CD4-positive, alpha-beta memory T cell (primary cell): ENCODE results near the gene KCNJ4. TPM values are rescaled to one million over a fixed set of nuclear protein-coding genes. Genes with fewer than 3 reads are reported as not detected.

Source experiments
- CTCF ChIA-PET: fragments of 350-600 bp; sonication (Branson Sonifier 250); formaldehyde crosslinking; loops from one replicate; lab custom pipeline; 2021; ENCODE audit warnings: inconsistent platforms; ENCODE audit not compliant: partially characterized antibody; lab: Charles Lee
- POLR2A ChIA-PET: fragments of 350-600 bp; sonication (Branson Sonifier 250); formaldehyde crosslinking; loops from one replicate; lab custom pipeline; 2021; ENCODE audit not compliant: partially characterized antibody; lab: Charles Lee
- DNase-seq, 5 donors: peaks; one replicate each; pipeline versions ENCODE4 v3.0.0 to v3.0.0-alpha.2; 2020 to 2022; ENCODE audit warnings: mixed read lengths in 1 of 5
- H3K27ac ChIP-seq: one replicate; pipeline ENCODE4 v1.7.0; 2013; ENCODE audit warnings: low read depth, low read length
- H3K27me3 ChIP-seq: 2 replicates; pipeline ENCODE4 v1.7.0; 2013; ENCODE audit warnings: mild to moderate bottlenecking, low read length, moderate library complexity; ENCODE audit not compliant: insufficient read depth
- H3K36me3 ChIP-seq: 2 replicates; pipeline ENCODE4 v1.7.0; 2013; ENCODE audit warnings: mild to moderate bottlenecking, low read length, moderate library complexity; ENCODE audit not compliant: insufficient read depth
- H3K4me1 ChIP-seq: 2 replicates; pipeline ENCODE4 v1.7.0; 2013; ENCODE audit warnings: mild to moderate bottlenecking, low read length, moderate library complexity; ENCODE audit not compliant: insufficient read depth
- H3K4me3 ChIP-seq, 2 donors: one replicate each; pipeline ENCODE4 v1.7.0; 2013; ENCODE audit warnings: low read length in 2 of 2, mild to moderate bottlenecking in 1 of 2
- H3K9me3 ChIP-seq, 2 donors: one replicate each; pipeline ENCODE4 v1.7.0; 2013; ENCODE audit warnings: low read length in 2 of 2, control low read depth in 1 of 2; ENCODE audit not compliant: control insufficient read depth in 1 of 2
- H3K27ac Mint-ChIP-seq, 7 donors: one replicate each; pipeline ENCODE4 v1.8.0; 2020 to 2021; ENCODE audit warnings: mixed read lengths in 7 of 7, mild to moderate bottlenecking in 6 of 7, inconsistent platforms in 3 of 7, moderate library complexity in 3 of 7
- H3K27me3 Mint-ChIP-seq, 2 donors: one replicate each; pipeline ENCODE4 v1.8.0; 2020 to 2021; ENCODE audit warnings: mixed read lengths in 2 of 2
- H3K36me3 Mint-ChIP-seq, 2 donors: one replicate each; pipeline ENCODE4 v1.8.0; 2020 to 2021; ENCODE audit warnings: mixed read lengths in 2 of 2, inconsistent platforms in 1 of 2, mild to moderate bottlenecking in 1 of 2
- H3K4me1 Mint-ChIP-seq, 4 donors: one replicate each; pipeline ENCODE4 v1.8.0; 2020 to 2021; ENCODE audit warnings: mixed read lengths in 4 of 4, mild to moderate bottlenecking in 1 of 4
- H3K4me3 Mint-ChIP-seq, 8 donors: one replicate each; pipeline ENCODE4 v1.8.0; 2020 to 2021; ENCODE audit warnings: mixed read lengths in 8 of 8, mild to moderate bottlenecking in 7 of 8, moderate library complexity in 6 of 8, inconsistent platforms in 3 of 8
- H3K9me3 Mint-ChIP-seq, 8 donors: one replicate each; pipeline ENCODE4 v1.8.0; 2020 to 2021; ENCODE audit warnings: mixed read lengths in 8 of 8, mild to moderate bottlenecking in 5 of 8, inconsistent platforms in 3 of 8, moderate library complexity in 1 of 8
- intact Hi-C: fragments of 100-400 bp; cut with micrococcal nuclease; formaldehyde crosslinking; loops from one replicate; pipeline ENCODE4 v1.15.1; 2023
- polyA plus RNA-seq, 2 donors: library from polyadenylated mRNA; unstranded; fragments of 300-500 nt; fragmentation: Illumina TruSeq; gene quantifications; one replicate each; pipeline ENCODE4 v1.2.3, GENCODE V29; 2021
- total RNA-seq, 2 experiments: library from RNA; stranded (reverse); gene quantifications; one replicate each; pipeline ENCODE4 v1.2.3, GENCODE V29; 2021

KCNJ4 gene
- total and polyA plus RNA-seq, 4 experiments from 2014 or later, result not detected

DNA sequence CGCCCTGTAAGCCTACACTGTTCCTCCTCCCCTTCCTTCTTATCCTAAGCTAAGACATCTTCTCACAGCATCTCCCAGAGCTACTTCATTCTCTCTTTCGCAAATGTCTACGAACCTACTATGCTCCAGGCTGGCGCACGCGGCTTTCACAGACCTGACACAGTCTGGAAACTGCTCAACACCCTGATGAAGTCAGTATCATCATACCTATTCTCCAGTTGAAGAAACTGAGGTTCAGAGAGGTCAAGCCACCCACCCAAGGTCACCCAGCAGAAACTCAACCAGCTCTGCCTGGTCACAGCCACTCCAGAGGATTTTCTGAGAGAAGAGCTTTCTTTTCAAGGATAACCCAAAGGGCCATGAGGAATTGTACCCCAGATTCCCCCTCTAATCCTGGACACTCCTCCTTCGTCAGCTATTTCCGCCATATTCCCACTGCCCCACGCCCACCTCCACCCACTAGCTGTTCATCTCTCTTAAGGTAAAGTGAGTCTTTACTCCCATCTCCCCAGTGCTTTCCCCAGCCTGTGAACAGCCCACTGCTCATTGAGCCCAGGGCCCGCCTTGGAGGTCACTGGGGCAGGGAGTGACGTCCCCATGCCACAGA lies 1.8 kb downstream of the KCNJ4 start:
- H3K36me3 ChIP-seq, result no peaks in the 10 kb centered on the region
- intact Hi-C loops, result no loop called here
- ChIA-PET CTCF (interaction anchor here (0.5 kb wide), 1 partner anchor 218 kb away, joined by 3 read pairs; no protein-coding TSS in a partner anchor), POLR2A (no interaction called here)
- H3K4me3 Mint-ChIP-seq, result peak overlapping the region in 3 of 8 donors; percentile 38 to 59 (median 58)
- H3K4me1 ChIP-seq, result peaks cover 8% of the 10 kb centered on the region
- H3K27ac Mint-ChIP-seq, result no peak overlapping the region
- H3K27me3 ChIP-seq, result peaks cover 34% of the 10 kb centered on the region
- no peaks in the 10 kb centered on the region for H3K9me3 ChIP-seq
- H3K9me3 Mint-ChIP-seq, result no peaks in the 10 kb centered on the region
- H3K4me3 ChIP-seq, result no peak overlapping the region
- H3K36me3 Mint-ChIP-seq, result no peaks in the 10 kb centered on the region
- H3K4me1 Mint-ChIP-seq, result peaks cover 7 to 24% (median 13%) of the 10 kb centered on the region in 4 donors
- DNase-seq, result no peak
- peaks cover 33 to 66% of the 10 kb centered on the region in 2 donors for H3K27me3 Mint-ChIP-seq
- no peak overlapping the region for H3K27ac ChIP-seq

GRCh38 chr22:38452373-38453065 lies 2.5 kb downstream of the KCNJ4 start:
- Mint-ChIP-seq H3K4me1 (peaks cover 7 to 22% (median 13%) of the 10 kb centered on the region in 4 donors), H3K27ac (no peak overlapping the region), H3K4me3 (peak overlapping the region in 2 of 8 donors; percentile 44 to 58), H3K27me3 (peaks cover 30 to 61% of the 10 kb centered on the region in 2 donors), H3K9me3 (no peaks in the 10 kb centered on the region), H3K36me3 (no peaks in the 10 kb centered on the region)
- Histone ChIP-seq H3K36me3 (no peaks in the 10 kb centered on the region), H3K4me3 (no peak overlapping the region), H3K27ac (no peak overlapping the region), H3K4me1 (peaks cover 8% of the 10 kb centered on the region), H3K27me3 (peaks cover 30% of the 10 kb centered on the region), H3K9me3 (no peaks in the 10 kb centered on the region)
- intact Hi-C loops, result no loop called here
- ChIA-PET POLR2A (no interaction called here), CTCF (interaction anchor here (0.5 kb wide), 1 partner anchor 219 kb away, joined by 3 read pairs; no protein-coding TSS in a partner anchor)
- DNase-seq, result no peak

DNA sequence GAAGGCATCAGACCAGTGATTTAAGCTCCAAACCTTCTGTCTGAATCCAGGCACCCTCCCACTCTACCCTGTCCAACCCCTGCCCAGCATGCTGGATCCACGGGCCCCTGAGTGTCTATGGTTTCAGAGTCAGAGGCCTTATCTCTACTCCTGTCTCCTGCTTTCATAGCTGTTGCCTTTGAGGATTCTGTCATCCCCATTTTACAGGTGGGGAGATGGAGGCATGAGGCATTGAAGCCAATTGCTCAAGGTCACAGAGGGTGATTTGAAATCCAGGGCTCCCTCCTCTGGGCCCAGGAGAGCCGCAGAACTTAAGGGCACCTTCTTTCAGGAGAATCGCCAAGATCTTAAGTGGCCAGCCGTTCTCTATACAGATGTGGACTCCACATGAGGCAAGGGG lies 3.1 kb downstream of the KCNJ4 start:
- no peaks in the 10 kb centered on the region for H3K36me3 ChIP-seq
- Mint-ChIP-seq H3K4me3 (no peak overlapping the region), H3K36me3 (no peaks in the 10 kb centered on the region), H3K27ac (no peak overlapping the region), H3K27me3 (peaks cover 26 to 54% of the 10 kb centered on the region in 2 donors), H3K9me3 (no peaks in the 10 kb centered on the region), H3K4me1 (peaks cover 7 to 15% (median 11%) of the 10 kb centered on the region in 4 donors)
- no peak for DNase-seq
- POLR2A ChIA-PET, result no interaction called here
- H3K4me1 ChIP-seq, result peaks cover 8% of the 10 kb centered on the region
- no peak overlapping the region for H3K4me3 ChIP-seq
- intact Hi-C loops, result no loop called here
- H3K9me3 ChIP-seq, result no peaks in the 10 kb centered on the region
- H3K27ac ChIP-seq, result no peak overlapping the region
- H3K27me3 ChIP-seq, result peaks cover 24% of the 10 kb centered on the region
- CTCF ChIA-PET, result no interaction called here

GRCh38 chr22:38451404-38451803 lies 3.6 kb downstream of the KCNJ4 start:
- CTCF ChIA-PET, result no interaction called here

DNA sequence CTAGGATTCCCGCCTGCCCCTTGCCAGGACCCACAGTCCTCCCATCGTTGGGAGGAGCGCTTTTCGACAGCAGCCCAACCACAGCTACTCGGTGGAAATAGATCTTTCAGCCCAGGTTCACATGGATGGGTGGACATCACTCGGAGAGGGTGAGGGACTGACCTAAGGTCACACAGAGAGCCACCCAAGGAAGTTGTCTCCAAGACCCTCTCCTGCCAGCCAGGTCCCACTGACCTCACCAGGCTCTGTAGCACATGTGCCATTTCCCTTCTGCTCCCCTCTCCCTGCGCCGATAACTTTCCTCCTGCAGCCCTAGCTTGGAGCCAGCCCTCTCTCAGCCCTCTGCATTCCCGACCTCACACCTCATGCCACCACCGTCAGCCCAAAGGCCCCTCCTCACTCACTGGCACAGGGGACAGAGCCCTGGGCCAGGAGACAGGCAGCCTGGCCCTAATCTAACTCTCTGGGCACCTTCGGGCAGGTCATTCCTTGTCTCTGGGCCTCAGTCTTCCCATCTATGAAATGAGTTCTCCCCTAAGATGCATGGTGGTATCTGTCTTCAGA lies 4.7 kb downstream of the KCNJ4 start:
- H3K27ac ChIP-seq, result no peak overlapping the region
- H3K4me1 ChIP-seq, result peaks cover 8% of the 10 kb centered on the region
- H3K4me3 ChIP-seq, result no peak overlapping the region
- no peak for DNase-seq
- peaks cover 3 to 9% (median 5%) of the 10 kb centered on the region in 4 donors for H3K4me1 Mint-ChIP-seq
- H3K27me3 Mint-ChIP-seq, result peaks cover 20 to 49% of the 10 kb centered on the region in 2 donors
- H3K36me3 ChIP-seq, result no peaks in the 10 kb centered on the region
- POLR2A ChIA-PET, result no interaction called here
- CTCF ChIA-PET, result no interaction called here
- no peak overlapping the region for H3K4me3 Mint-ChIP-seq
- peaks cover 17% of the 10 kb centered on the region for H3K27me3 ChIP-seq
- no peaks in the 10 kb centered on the region for H3K36me3 Mint-ChIP-seq
- intact Hi-C loops, result no loop called here
- H3K27ac Mint-ChIP-seq, result no peak overlapping the region
- no peaks in the 10 kb centered on the region for H3K9me3 Mint-ChIP-seq
- no peaks in the 10 kb centered on the region for H3K9me3 ChIP-seq

More at GRCh38 chr22:38451404-38451803, 3.6 kb downstream of the KCNJ4 start:
- Mint-ChIP-seq H3K36me3 (no peaks in the 10 kb centered on the region), H3K27ac (no peak overlapping the region), H3K4me3 (no peak overlapping the region), H3K27me3 (peaks cover 22 to 50% of the 10 kb centered on the region in 2 donors), H3K9me3 (no peaks in the 10 kb centered on the region), H3K4me1 (peaks cover 4 to 11% (median 7%) of the 10 kb centered on the region in 4 donors)
- POLR2A ChIA-PET, result no interaction called here
- Histone ChIP-seq H3K36me3 (no peaks in the 10 kb centered on the region), H3K4me3 (no peak overlapping the region), H3K9me3 (no peaks in the 10 kb centered on the region), H3K27me3 (peaks cover 22% of the 10 kb centered on the region), H3K27ac (no peak overlapping the region), H3K4me1 (peaks cover 8% of the 10 kb centered on the region)
- DNase-seq, result no peak
- intact Hi-C loops, result no loop called here

GRCh38 chr22:38449776-38450175 lies 5.2 kb downstream of the KCNJ4 start:
- H3K4me1 Mint-ChIP-seq, result peaks cover 3 to 9% (median 5%) of the 10 kb centered on the region in 4 donors
- CTCF ChIA-PET, result no interaction called here
- H3K27ac Mint-ChIP-seq, result no peak overlapping the region
- H3K36me3 Mint-ChIP-seq, result no peaks in the 10 kb centered on the region
- POLR2A ChIA-PET, result no interaction called here
- no peak for DNase-seq
- peaks cover 8% of the 10 kb centered on the region for H3K4me1 ChIP-seq
- H3K9me3 ChIP-seq, result no peaks in the 10 kb centered on the region
- H3K27me3 ChIP-seq, result peaks cover 17% of the 10 kb centered on the region
- no peaks in the 10 kb centered on the region for H3K36me3 ChIP-seq
- no peak overlapping the region for H3K4me3 ChIP-seq
- no peak overlapping the region for H3K4me3 Mint-ChIP-seq
- H3K27me3 Mint-ChIP-seq, result peaks cover 21 to 49% of the 10 kb centered on the region in 2 donors
- H3K27ac ChIP-seq, result no peak overlapping the region
- intact Hi-C loops, result no loop called here
- no peaks in the 10 kb centered on the region for H3K9me3 Mint-ChIP-seq
